Suprapubic skin (tissue), 4 donors: Measurements from ENCODE around the gene GMPS. TPM values are rescaled to one million over a fixed set of nuclear protein-coding genes. Genes with fewer than 3 reads are reported as not detected.
"Not testable (repeated sequence)": the region's sequence is repeated elsewhere in the genome, so short reads cannot be mapped to it uniquely, and the experiment has no call there.

Source experiments
- DNase-seq, 2 donors: peaks; one replicate each; pipeline ENCODE4 v3.0.0-alpha.2; 2019; ENCODE audit warnings: low spot score in 2 of 2
- H3K27ac ChIP-seq: fragments of 200-600 bp; sonication (generic); one replicate; pipeline ENCODE4 v1.5.1; 2019
- H3K27me3 ChIP-seq: fragments of 200-600 bp; sonication (generic); one replicate; pipeline ENCODE4 v1.5.1; 2019
- H3K36me3 ChIP-seq: fragments of 200-600 bp; sonication (generic); one replicate; pipeline ENCODE4 v1.5.1; 2019
- H3K4me1 ChIP-seq: fragments of 200-600 bp; sonication (generic); one replicate; pipeline ENCODE4 v1.5.1; 2019
- H3K4me3 ChIP-seq: fragments of 200-600 bp; sonication (generic); one replicate; pipeline ENCODE4 v1.5.1; 2019; ENCODE audit warnings: mild to moderate bottlenecking
- H3K9me3 ChIP-seq: fragments of 200-600 bp; sonication (generic); one replicate; pipeline ENCODE4 v1.5.1; 2019
- CTCF ChIP-seq, 2 donors: fragments of 200-600 bp in 1 of 2; fragments of 450-650 bp in 1 of 2; sonication (generic) in 1 of 2; IDR thresholded peaks; one replicate each; pipeline ENCODE4 v1.5.1; 2016 to 2019; ENCODE audit warnings: antibody characterized with exemption in 2 of 2, mild to moderate bottlenecking in 1 of 2, moderate library complexity in 1 of 2
- EP300 ChIP-seq: sonication (generic); formaldehyde crosslinking; IDR thresholded peaks from one replicate; pipeline ENCODE4 v1.6.1; 2017; ENCODE audit warnings: antibody characterized with exemption
- POLR2A ChIP-seq, 2 donors: fragments of 450-650 bp; IDR thresholded peaks; one replicate each; pipeline ENCODE4 v1.6.1; 2017; ENCODE audit warnings: antibody characterized with exemption in 2 of 2, mild to moderate bottlenecking in 2 of 2, moderate library complexity in 2 of 2
- POLR2AphosphoS5 ChIP-seq, 3 donors: sonication (generic); formaldehyde crosslinking; IDR thresholded peaks; one replicate each; pipeline ENCODE4 v1.6.1; 2017; ENCODE audit warnings: antibody characterized with exemption in 3 of 3
- WGBS: methylation state at CpG from one replicate; pipeline ENCODE4 v1.1.5; 2018; 5-methylcytosine and 5-hydroxymethylcytosine counted together
- total RNA-seq, 4 donors: library from RNA; depleted of rRNA; stranded (reverse); fragments of >200 nt; gene quantifications; one replicate each; pipeline ENCODE4 v1.1.0, GENCODE V29; 2016

GMPS gene
- total RNA-seq, 4 donors from 2014 or later: 33.9 to 39.5 (median 39.3) TPM

- no peaks in the 10 kb centered on the region for H3K36me3 ChIP-seq
- H3K9me3 ChIP-seq: no peaks in the 10 kb centered on the region
- WGBS: 92% methylated on average over 3 of the region's 3 CpGs
- H3K27me3 ChIP-seq: no peaks in the 10 kb centered on the region
- no peak for DNase-seq
- TF ChIP-seq CTCF (IDR thresholded peaks at IDR 0.05): no peak
- TF ChIP-seq POLR2A (IDR thresholded peaks at IDR 0.05): no peak
- H3K4me1 ChIP-seq: no peaks in the 10 kb centered on the region
- no peak overlapping the region for H3K27ac ChIP-seq
- no peak overlapping the region for H3K4me3 ChIP-seq
These were observed 87.0 kb downstream of the GMPS start for GRCh38 chr3:155957412-155957880.

GRCh38 chr3:155958676-155959075, 88.2 kb downstream of the GMPS start:
- Histone ChIP-seq H3K27me3 (no peaks in the 10 kb centered on the region), H3K27ac (no peak overlapping the region), H3K4me3 (no peak overlapping the region), H3K36me3 (no peaks in the 10 kb centered on the region), H3K9me3 (no peaks in the 10 kb centered on the region), H3K4me1 (no peaks in the 10 kb centered on the region)
- TF ChIP-seq CTCF (IDR thresholded peaks at IDR 0.05) (no peak), EP300 (no peak), POLR2A (IDR thresholded peaks at IDR 0.05) (no peak), POLR2AphosphoS5 (IDR thresholded peaks at IDR 0.05) (no peak)
- 90% methylated on average over 3 of the region's 3 CpGs for WGBS
- DNase-seq: no peak

- no peaks in the 10 kb centered on the region for H3K27me3 ChIP-seq
- H3K36me3 ChIP-seq: no peaks in the 10 kb centered on the region
- 66% methylated on average over 8 of the region's 8 CpGs for WGBS
- TF ChIP-seq POLR2A (IDR thresholded peaks at IDR 0.05): no peak
- TF ChIP-seq EP300: no peak
- no peak for TF ChIP-seq CTCF (IDR thresholded peaks at IDR 0.05)
- TF ChIP-seq POLR2AphosphoS5 (IDR thresholded peaks at IDR 0.05): no peak
- no peaks in the 10 kb centered on the region for H3K9me3 ChIP-seq
- no peak for DNase-seq
- no peaks in the 10 kb centered on the region for H3K4me1 ChIP-seq
- H3K27ac ChIP-seq: no peak overlapping the region
- no peak overlapping the region for H3K4me3 ChIP-seq
These were observed 89.6 kb downstream of the GMPS start for GRCh38 chr3:155960060-155960459.

- H3K27ac ChIP-seq, H3K27me3 ChIP-seq, H3K9me3 ChIP-seq, DNase-seq, H3K36me3 ChIP-seq, H3K4me1 ChIP-seq, H3K4me3 ChIP-seq: not testable (repeated sequence)
- 95% methylated on average over 5 of the region's 5 CpGs for WGBS
These were observed 90.6 kb downstream of the GMPS start for GRCh38 chr3:155961044-155961443.

- no peaks in the 10 kb centered on the region for H3K36me3 ChIP-seq
- TF ChIP-seq POLR2A (IDR thresholded peaks at IDR 0.05): no peak
- TF ChIP-seq EP300: no peak
- no peak for TF ChIP-seq CTCF (IDR thresholded peaks at IDR 0.05)
- no peak for TF ChIP-seq POLR2AphosphoS5 (IDR thresholded peaks at IDR 0.05)
- H3K4me1 ChIP-seq: no peaks in the 10 kb centered on the region
- no peaks in the 10 kb centered on the region for H3K27me3 ChIP-seq
- H3K27ac ChIP-seq: no peak overlapping the region
- H3K9me3 ChIP-seq: no peaks in the 10 kb centered on the region
- DNase-seq: no peak
- H3K4me3 ChIP-seq: no peak overlapping the region
- 50% methylated on average over 2 of the region's 2 CpGs for WGBS
These were observed 93.1 kb downstream of the GMPS start for GRCh38 chr3:155963570-155963969.

GRCh38 chr3:155970398-155970797, 99.9 kb downstream of the GMPS start:
- H3K4me1 ChIP-seq: no peaks in the 10 kb centered on the region
- H3K9me3 ChIP-seq: no peaks in the 10 kb centered on the region
- no peaks in the 10 kb centered on the region for H3K36me3 ChIP-seq
- DNase-seq: no peak
- WGBS: 94% methylated on average over 2 of the region's 2 CpGs
- H3K4me3 ChIP-seq: no peak overlapping the region
- no peak overlapping the region for H3K27ac ChIP-seq
- H3K27me3 ChIP-seq: no peaks in the 10 kb centered on the region
- TF ChIP-seq EP300: no peak
- no peak for TF ChIP-seq POLR2AphosphoS5 (IDR thresholded peaks at IDR 0.05)
- no peak for TF ChIP-seq POLR2A (IDR thresholded peaks at IDR 0.05)
- TF ChIP-seq CTCF (IDR thresholded peaks at IDR 0.05): no peak
